Retinal pigment epithelial cell (primary cell): ENCODE results near the gene CCDC148.
A peak's percentile ranks its signal among the peaks of the same experiment; 100 is the strongest.

Source experiments
- DNase-seq: peaks from one replicate; pipeline ENCODE4 v3.0.0-alpha.2; 2010; ENCODE audit warnings: low read depth
- H3K4me3 ChIP-seq: 2 replicates; pipeline ENCODE4 v1.5.1; 2011; ENCODE audit warnings: mild to moderate bottlenecking, low read length, control low read depth, moderate library complexity
- TF ChIP-seq, protein P1 (sequence below): conservative IDR thresholded peaks from 2 replicates; pipeline ENCODE4 v1.5.1; 2011; ENCODE audit warnings: low read depth, low read length, control low read depth, inconsistent platforms

CCDC148 gene

DNA sequence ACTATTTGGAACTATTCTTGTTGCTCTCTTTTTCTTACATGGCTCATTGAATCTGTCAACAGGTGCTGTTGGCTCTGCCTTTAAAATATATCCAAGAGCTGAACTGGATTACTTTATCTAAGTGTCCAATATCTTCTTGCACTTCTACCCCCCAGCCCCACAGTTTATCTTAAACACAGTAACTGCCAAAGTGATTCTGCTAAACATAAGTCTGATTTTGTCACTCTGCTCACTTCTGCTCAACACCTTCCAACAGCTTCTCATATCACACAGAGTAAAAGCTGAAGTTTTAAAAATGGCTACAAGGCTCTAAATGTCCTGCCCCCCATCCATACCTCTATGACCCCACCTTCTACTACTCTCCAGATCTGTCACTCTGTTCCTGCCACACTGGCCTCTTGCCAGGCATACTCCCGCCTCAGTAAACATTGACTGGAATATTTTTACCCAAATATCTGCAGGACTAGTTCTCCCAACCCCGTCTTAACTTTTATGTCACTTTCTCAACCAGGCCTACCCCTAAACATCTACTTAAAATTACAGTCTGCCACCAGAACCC, 130.7 kb downstream of the CCDC148 start:
- no peak for DNase-seq
- TF ChIP-seq, protein P1, sequence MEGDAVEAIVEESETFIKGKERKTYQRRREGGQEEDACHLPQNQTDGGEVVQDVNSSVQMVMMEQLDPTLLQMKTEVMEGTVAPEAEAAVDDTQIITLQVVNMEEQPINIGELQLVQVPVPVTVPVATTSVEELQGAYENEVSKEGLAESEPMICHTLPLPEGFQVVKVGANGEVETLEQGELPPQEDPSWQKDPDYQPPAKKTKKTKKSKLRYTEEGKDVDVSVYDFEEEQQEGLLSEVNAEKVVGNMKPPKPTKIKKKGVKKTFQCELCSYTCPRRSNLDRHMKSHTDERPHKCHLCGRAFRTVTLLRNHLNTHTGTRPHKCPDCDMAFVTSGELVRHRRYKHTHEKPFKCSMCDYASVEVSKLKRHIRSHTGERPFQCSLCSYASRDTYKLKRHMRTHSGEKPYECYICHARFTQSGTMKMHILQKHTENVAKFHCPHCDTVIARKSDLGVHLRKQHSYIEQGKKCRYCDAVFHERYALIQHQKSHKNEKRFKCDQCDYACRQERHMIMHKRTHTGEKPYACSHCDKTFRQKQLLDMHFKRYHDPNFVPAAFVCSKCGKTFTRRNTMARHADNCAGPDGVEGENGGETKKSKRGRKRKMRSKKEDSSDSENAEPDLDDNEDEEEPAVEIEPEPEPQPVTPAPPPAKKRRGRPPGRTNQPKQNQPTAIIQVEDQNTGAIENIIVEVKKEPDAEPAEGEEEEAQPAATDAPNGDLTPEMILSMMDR: no peak
- no peak overlapping the region for H3K4me3 ChIP-seq

GRCh38 chr2:158325031-158325781, 131.3 kb downstream of the CCDC148 start:
- H3K4me3 ChIP-seq: no peak overlapping the region
- DNase-seq: peak; percentile 46
- TF ChIP-seq, protein P1: no peak

- TF ChIP-seq, protein P1: no peak
- H3K4me3 ChIP-seq: no peak overlapping the region
- no peak for DNase-seq
Measured at GRCh38 chr2:158323381-158323780, 133.2 kb downstream of the CCDC148 start.

GRCh38 chr2:158321264-158321663, 135.3 kb downstream of the CCDC148 start:
- DNase-seq: peak; percentile 66
- no peak overlapping the region for H3K4me3 ChIP-seq
- TF ChIP-seq, protein P1: no peak

DNA sequence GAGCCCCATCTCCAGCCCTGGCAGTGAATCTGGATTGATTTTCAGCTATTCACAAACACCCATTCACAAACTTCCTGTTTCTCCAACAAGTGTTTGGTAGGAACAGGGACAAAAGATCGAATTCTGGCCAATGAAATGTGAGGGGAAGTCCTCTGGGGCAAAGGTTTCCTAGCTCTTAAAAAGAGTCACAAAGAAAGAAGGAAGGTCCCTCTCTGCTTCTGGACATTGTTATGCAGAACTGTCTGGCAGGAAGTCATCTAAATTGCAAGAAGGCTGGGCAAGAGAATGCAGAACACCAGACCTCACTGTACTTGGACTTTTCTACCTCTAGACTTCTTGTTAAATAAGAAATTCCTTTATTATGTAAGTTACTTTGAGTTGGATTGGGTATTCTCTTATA, 137.3 kb downstream of the CCDC148 start:
- TF ChIP-seq, protein P1: no peak
- H3K4me3 ChIP-seq: no peak overlapping the region
- DNase-seq: no peak

DNA sequence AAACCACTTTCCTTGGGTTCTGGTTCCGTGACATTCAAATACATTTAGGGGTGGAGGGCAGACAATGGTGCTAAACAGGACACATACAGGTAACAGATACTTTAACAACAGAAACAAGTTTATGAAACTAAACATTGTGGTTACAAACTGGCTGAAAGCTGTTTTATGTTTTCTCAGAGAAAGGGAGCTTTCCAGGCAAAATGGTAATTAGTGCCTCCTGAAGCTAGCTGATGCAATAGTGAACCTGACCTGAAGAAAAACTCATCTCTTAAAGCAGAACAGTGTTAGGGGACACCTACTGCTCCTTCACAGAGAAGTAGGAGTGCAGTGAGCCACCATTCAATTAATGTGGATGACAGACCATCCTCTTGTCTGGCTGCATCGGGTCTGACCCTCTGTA, 138.9 kb downstream of the CCDC148 start:
- TF ChIP-seq, protein P1: no peak
- no peak overlapping the region for H3K4me3 ChIP-seq
- DNase-seq: no peak
